ENCODE data around the gene ZBTB33.

DNA sequence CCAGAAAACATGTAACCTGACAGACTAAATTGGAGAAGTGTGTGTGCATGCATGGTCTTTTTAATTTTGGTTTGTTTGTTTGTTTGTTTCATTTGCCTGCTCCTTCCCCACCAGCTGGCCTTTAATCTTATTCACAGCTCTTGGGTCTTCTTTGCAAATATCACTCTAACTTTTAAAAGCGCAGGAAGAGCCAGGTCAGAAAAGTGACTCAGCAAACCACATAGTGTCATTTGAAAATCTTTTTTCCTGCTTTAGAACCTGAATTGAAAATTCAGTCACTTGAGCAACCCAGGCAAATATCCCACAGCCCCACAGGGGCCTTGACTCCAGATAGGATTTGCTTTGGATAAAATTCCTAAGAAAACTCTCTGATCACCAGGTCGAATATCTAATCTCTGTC, 56.0 kb downstream of the ZBTB33 start:
- TF ChIP-seq EP300 (conservative IDR thresholded peaks at IDR 0.05; ENCODE audit: poor library complexity, severe bottlenecking) = no peak
- TF ChIP-seq, protein P1, sequence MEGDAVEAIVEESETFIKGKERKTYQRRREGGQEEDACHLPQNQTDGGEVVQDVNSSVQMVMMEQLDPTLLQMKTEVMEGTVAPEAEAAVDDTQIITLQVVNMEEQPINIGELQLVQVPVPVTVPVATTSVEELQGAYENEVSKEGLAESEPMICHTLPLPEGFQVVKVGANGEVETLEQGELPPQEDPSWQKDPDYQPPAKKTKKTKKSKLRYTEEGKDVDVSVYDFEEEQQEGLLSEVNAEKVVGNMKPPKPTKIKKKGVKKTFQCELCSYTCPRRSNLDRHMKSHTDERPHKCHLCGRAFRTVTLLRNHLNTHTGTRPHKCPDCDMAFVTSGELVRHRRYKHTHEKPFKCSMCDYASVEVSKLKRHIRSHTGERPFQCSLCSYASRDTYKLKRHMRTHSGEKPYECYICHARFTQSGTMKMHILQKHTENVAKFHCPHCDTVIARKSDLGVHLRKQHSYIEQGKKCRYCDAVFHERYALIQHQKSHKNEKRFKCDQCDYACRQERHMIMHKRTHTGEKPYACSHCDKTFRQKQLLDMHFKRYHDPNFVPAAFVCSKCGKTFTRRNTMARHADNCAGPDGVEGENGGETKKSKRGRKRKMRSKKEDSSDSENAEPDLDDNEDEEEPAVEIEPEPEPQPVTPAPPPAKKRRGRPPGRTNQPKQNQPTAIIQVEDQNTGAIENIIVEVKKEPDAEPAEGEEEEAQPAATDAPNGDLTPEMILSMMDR (IDR thresholded peaks at IDR 0.05; ENCODE audit: poor library complexity, severe bottlenecking) = no peak
- no peak for TF ChIP-seq POLR2AphosphoS5 (IDR thresholded peaks at IDR 0.05)
- TF ChIP-seq TAF1 (IDR thresholded peaks at IDR 0.05; ENCODE audit: low read depth) = no peak
- TF ChIP-seq, protein P2, sequence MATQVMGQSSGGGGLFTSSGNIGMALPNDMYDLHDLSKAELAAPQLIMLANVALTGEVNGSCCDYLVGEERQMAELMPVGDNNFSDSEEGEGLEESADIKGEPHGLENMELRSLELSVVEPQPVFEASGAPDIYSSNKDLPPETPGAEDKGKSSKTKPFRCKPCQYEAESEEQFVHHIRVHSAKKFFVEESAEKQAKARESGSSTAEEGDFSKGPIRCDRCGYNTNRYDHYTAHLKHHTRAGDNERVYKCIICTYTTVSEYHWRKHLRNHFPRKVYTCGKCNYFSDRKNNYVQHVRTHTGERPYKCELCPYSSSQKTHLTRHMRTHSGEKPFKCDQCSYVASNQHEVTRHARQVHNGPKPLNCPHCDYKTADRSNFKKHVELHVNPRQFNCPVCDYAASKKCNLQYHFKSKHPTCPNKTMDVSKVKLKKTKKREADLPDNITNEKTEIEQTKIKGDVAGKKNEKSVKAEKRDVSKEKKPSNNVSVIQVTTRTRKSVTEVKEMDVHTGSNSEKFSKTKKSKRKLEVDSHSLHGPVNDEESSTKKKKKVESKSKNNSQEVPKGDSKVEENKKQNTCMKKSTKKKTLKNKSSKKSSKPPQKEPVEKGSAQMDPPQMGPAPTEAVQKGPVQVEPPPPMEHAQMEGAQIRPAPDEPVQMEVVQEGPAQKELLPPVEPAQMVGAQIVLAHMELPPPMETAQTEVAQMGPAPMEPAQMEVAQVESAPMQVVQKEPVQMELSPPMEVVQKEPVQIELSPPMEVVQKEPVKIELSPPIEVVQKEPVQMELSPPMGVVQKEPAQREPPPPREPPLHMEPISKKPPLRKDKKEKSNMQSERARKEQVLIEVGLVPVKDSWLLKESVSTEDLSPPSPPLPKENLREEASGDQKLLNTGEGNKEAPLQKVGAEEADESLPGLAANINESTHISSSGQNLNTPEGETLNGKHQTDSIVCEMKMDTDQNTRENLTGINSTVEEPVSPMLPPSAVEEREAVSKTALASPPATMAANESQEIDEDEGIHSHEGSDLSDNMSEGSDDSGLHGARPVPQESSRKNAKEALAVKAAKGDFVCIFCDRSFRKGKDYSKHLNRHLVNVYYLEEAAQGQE (IDR thresholded peaks at IDR 0.05; ENCODE audit: borderline replicate concordance) = no peak
